ENCODE results near the gene VAV1. TPM values are rescaled to one million over a fixed set of nuclear protein-coding genes. Genes with fewer than 3 reads are reported as not detected.

Gene VAV1
- total and polyA plus RNA-seq, 9 of the 15 experiments (the other 6 are each of a cell fraction or from before 2014, with no cell fraction given), result 0.46 to 20.1 (median 11.1) TPM

GRCh38 chr19:6862673-6863078 is 90.2 kb downstream of the VAV1 start (continued):
- no peak for TF ChIP-seq RNF219 (CRISPR knock-in tag; IDR thresholded peaks at IDR 0.05)
- TF ChIP-seq EP300 (IDR thresholded peaks at IDR 0.05; ENCODE audit: low read length), result peak; percentile 27; the same call in 1 of the 2 replicates
- TF ChIP-seq DNMT1 (IDR thresholded peaks at IDR 0.05), result no peak
- no peak for TF ChIP-seq E2F3 (CRISPR knock-in tag; IDR thresholded peaks at IDR 0.05)
- peak; percentile 27 to 45; a peak in 2 of 4 replicates for TF ChIP-seq NRF1 (conservative IDR thresholded peaks at IDR 0.05 in 1 of 2, IDR thresholded peaks at IDR 0.05 in 1 of 2)
- TF ChIP-seq ZNF707 (CRISPR knock-in tag; conservative IDR thresholded peaks at IDR 0.05), result no peak
- no peak for TF ChIP-seq TARDBP (IDR thresholded peaks at IDR 0.05)
- TF ChIP-seq MIER1 (IDR thresholded peaks at IDR 0.05; ENCODE audit: low read depth), result no peak
- no peak for TF ChIP-seq CHCHD3 (CRISPR knock-in tag; IDR thresholded peaks at IDR 0.05)
- no peak for TF ChIP-seq MCM7 (IDR thresholded peaks at IDR 0.05)
- no peak for TF ChIP-seq ZBTB34 (CRISPR knock-in tag; IDR thresholded peaks at IDR 0.05)
- no peak for TF ChIP-seq NFE2L1 (tag; IDR thresholded peaks at IDR 0.05; ENCODE audit: borderline replicate concordance, low read depth)
- TF ChIP-seq PPARD (CRISPR knock-in tag; IDR thresholded peaks at IDR 0.05), result no peak
- no peak for TF ChIP-seq XRCC3 (IDR thresholded peaks at IDR 0.05)
- peak; percentile 78 for TF ChIP-seq SMAD4 (CRISPR knock-in tag; conservative IDR thresholded peaks at IDR 0.05)
- peak; percentile 65; the same call in 1 of the 2 replicates for TF ChIP-seq HLTF (IDR thresholded peaks at IDR 0.05)
- no peak for TF ChIP-seq ZHX1 (conservative IDR thresholded peaks at IDR 0.05; ENCODE audit: low read length)
- no peak for TF ChIP-seq POLR2AphosphoS2 (IDR thresholded peaks at IDR 0.05; ENCODE audit: low read length)
- no peak for TF ChIP-seq SAFB2 (IDR thresholded peaks at IDR 0.05; ENCODE audit: borderline replicate concordance, low read depth, low read length, severe bottlenecking)
- no peak for TF ChIP-seq TBP (optimal IDR thresholded peaks at IDR 0.05; ENCODE audit: low read depth, low read length)
- no peak for TF ChIP-seq ILK (tag; IDR thresholded peaks at IDR 0.05; ENCODE audit: borderline replicate concordance, low read depth)
- TF ChIP-seq GABPA (tag; conservative IDR thresholded peaks at IDR 0.05; ENCODE audit: low read depth), result no peak
- TF ChIP-seq TCF3 (CRISPR knock-in tag; IDR thresholded peaks at IDR 0.05), result no peak
- TF ChIP-seq DDX20 (tag; IDR thresholded peaks at IDR 0.05; ENCODE audit: low read depth), result no peak
- no peak for TF ChIP-seq KLF10 (CRISPR knock-in tag; IDR thresholded peaks at IDR 0.05)

Data from K562 (cell line).